Activated naive CD8-positive, alpha-beta T cell treated with anti-CD3 and anti-CD28 coated beads, Interleukin-2, amount 50 U/mL, for 24 hours (primary cell): Measurements from ENCODE around the gene SEMA6D.

Source experiments
- ATAC-seq: fragments of 150-1000 bp; cut with Tn5 transposase; one replicate; pipeline ENCODE4 v1.10.0; 2021
- DNase-seq: peaks from one replicate; pipeline ENCODE4 v3.0.0; 2021
- H3K27ac Mint-ChIP-seq: one replicate; pipeline ENCODE4 v1.8.0; 2021; ENCODE audit warnings: mild to moderate bottlenecking, mixed read lengths
- H3K27me3 Mint-ChIP-seq: one replicate; pipeline ENCODE4 v1.8.0; 2021; ENCODE audit warnings: mixed read lengths
- H3K36me3 Mint-ChIP-seq: one replicate; pipeline ENCODE4 v1.8.0; 2021; ENCODE audit warnings: low read depth, mixed read lengths
- H3K4me1 Mint-ChIP-seq: one replicate; pipeline ENCODE4 v1.8.0; 2021; ENCODE audit warnings: mixed read lengths
- H3K4me3 Mint-ChIP-seq: one replicate; pipeline ENCODE4 v1.8.0; 2021; ENCODE audit warnings: mild to moderate bottlenecking, moderate library complexity, mixed read lengths
- H3K9me3 Mint-ChIP-seq: one replicate; pipeline ENCODE4 v1.8.0; 2021; ENCODE audit warnings: mixed read lengths

The SEMA6D gene

GRCh38 chr15:47707391-47707790 lies 9.9 kb upstream of the SEMA6D start:
- Mint-ChIP-seq H3K4me3 (no peak overlapping the region), H3K9me3 (no peaks in the 10 kb centered on the region), H3K27ac (no peak overlapping the region), H3K27me3 (peaks cover 2% of the 10 kb centered on the region), H3K4me1 (no peaks in the 10 kb centered on the region), H3K36me3 (no peaks in the 10 kb centered on the region)
- ATAC-seq (no peak), DNase-seq (no peak)

- Mint-ChIP-seq H3K27me3 (peaks cover 2% of the 10 kb centered on the region), H3K36me3 (no peaks in the 10 kb centered on the region), H3K27ac (no peak overlapping the region)
These were observed 8.9 kb upstream of the SEMA6D start for GRCh38 chr15:47708161-47708980.

GRCh38 chr15:47711655-47712054 lies 5.7 kb upstream of the SEMA6D start:
- Mint-ChIP-seq H3K27ac (no peak overlapping the region), H3K36me3 (no peaks in the 10 kb centered on the region), H3K27me3 (peaks cover 15% of the 10 kb centered on the region), H3K4me1 (no peaks in the 10 kb centered on the region), H3K9me3 (no peaks in the 10 kb centered on the region), H3K4me3 (no peak overlapping the region)
- no peak for ATAC-seq
- no peak for DNase-seq

More at GRCh38 chr15:47708161-47708980, 8.9 kb upstream of the SEMA6D start:
- H3K4me3 Mint-ChIP-seq = no peak overlapping the region
- no peaks in the 10 kb centered on the region for H3K9me3 Mint-ChIP-seq
- no peak for DNase-seq
- H3K4me1 Mint-ChIP-seq = no peaks in the 10 kb centered on the region
- ATAC-seq = no peak

- Mint-ChIP-seq H3K4me3 (no peak overlapping the region), H3K9me3 (no peaks in the 10 kb centered on the region), H3K27me3 (peaks cover 43% of the 10 kb centered on the region), H3K27ac (no peak overlapping the region), H3K4me1 (peaks cover 9% of the 10 kb centered on the region), H3K36me3 (no peaks in the 10 kb centered on the region)
- ATAC-seq (no peak), DNase-seq (no peak)
These were observed 1.9 kb upstream of the SEMA6D start for GRCh38 chr15:47715402-47715801.

GRCh38 chr15:47715856-47716445 lies 1.4 kb upstream of the SEMA6D start:
- peaks cover 9% of the 10 kb centered on the region for H3K4me1 Mint-ChIP-seq
- no peaks in the 10 kb centered on the region for H3K9me3 Mint-ChIP-seq
- DNase-seq (no peak), ATAC-seq (no peak)
- no peaks in the 10 kb centered on the region for H3K36me3 Mint-ChIP-seq
- H3K27me3 Mint-ChIP-seq = peaks cover 44% of the 10 kb centered on the region
- H3K27ac Mint-ChIP-seq = no peak overlapping the region
- no peak overlapping the region for H3K4me3 Mint-ChIP-seq

GRCh38 chr15:47716516-47716915 lies 789 bp upstream of the SEMA6D start:
- Mint-ChIP-seq H3K27ac (no peak overlapping the region), H3K27me3 (peaks cover 46% of the 10 kb centered on the region), H3K9me3 (no peaks in the 10 kb centered on the region), H3K4me1 (peaks cover 9% of the 10 kb centered on the region), H3K4me3 (no peak overlapping the region), H3K36me3 (no peaks in the 10 kb centered on the region)
- no peak for ATAC-seq
- no peak for DNase-seq

GRCh38 chr15:47718497-47719437 lies 1.5 kb downstream of the SEMA6D start:
- Mint-ChIP-seq H3K4me3 (no peak overlapping the region), H3K9me3 (no peaks in the 10 kb centered on the region), H3K27ac (no peak overlapping the region), H3K4me1 (peaks cover 9% of the 10 kb centered on the region), H3K36me3 (no peaks in the 10 kb centered on the region), H3K27me3 (peaks cover 52% of the 10 kb centered on the region)
- ATAC-seq (no peak), DNase-seq (no peak)

GRCh38 chr15:47719730-47720129 lies 2.4 kb downstream of the SEMA6D start:
- ATAC-seq (no peak), DNase-seq (no peak)
- Mint-ChIP-seq H3K27me3 (peaks cover 51% of the 10 kb centered on the region), H3K4me3 (no peak overlapping the region), H3K4me1 (peaks cover 9% of the 10 kb centered on the region), H3K9me3 (no peaks in the 10 kb centered on the region), H3K27ac (no peak overlapping the region), H3K36me3 (no peaks in the 10 kb centered on the region)

- Mint-ChIP-seq H3K27me3 (peaks cover 49% of the 10 kb centered on the region), H3K4me1 (peaks cover 9% of the 10 kb centered on the region), H3K9me3 (no peaks in the 10 kb centered on the region), H3K36me3 (no peaks in the 10 kb centered on the region), H3K27ac (no peak overlapping the region), H3K4me3 (no peak overlapping the region)
- DNase-seq = no peak
- ATAC-seq = no peak
These were observed 3.2 kb downstream of the SEMA6D start for GRCh38 chr15:47720555-47720954.

GRCh38 chr15:47721676-47722075 lies 4.4 kb downstream of the SEMA6D start:
- Mint-ChIP-seq H3K27me3 (peaks cover 42% of the 10 kb centered on the region), H3K4me3 (no peak overlapping the region), H3K9me3 (no peaks in the 10 kb centered on the region)

GRCh38 chr15:47724346-47724745 lies 7.0 kb downstream of the SEMA6D start:
- ATAC-seq (no peak), DNase-seq (no peak)
- Mint-ChIP-seq H3K4me3 (no peak overlapping the region), H3K27me3 (peaks cover 23% of the 10 kb centered on the region), H3K27ac (no peak overlapping the region), H3K4me1 (no peaks in the 10 kb centered on the region), H3K9me3 (no peaks in the 10 kb centered on the region), H3K36me3 (no peaks in the 10 kb centered on the region)

More at GRCh38 chr15:47721676-47722075, 4.4 kb downstream of the SEMA6D start:
- Mint-ChIP-seq H3K36me3 (no peaks in the 10 kb centered on the region), H3K27ac (no peak overlapping the region), H3K4me1 (peaks cover 9% of the 10 kb centered on the region)
- DNase-seq (no peak), ATAC-seq (no peak)

GRCh38 chr15:47725051-47725450 lies 7.7 kb downstream of the SEMA6D start:
- peaks cover 17% of the 10 kb centered on the region for H3K27me3 Mint-ChIP-seq
- DNase-seq (no peak), ATAC-seq (no peak)
- H3K27ac Mint-ChIP-seq = no peak overlapping the region
- no peaks in the 10 kb centered on the region for H3K4me1 Mint-ChIP-seq
- H3K4me3 Mint-ChIP-seq = no peak overlapping the region
- H3K9me3 Mint-ChIP-seq = no peaks in the 10 kb centered on the region
- H3K36me3 Mint-ChIP-seq = no peaks in the 10 kb centered on the region

- Mint-ChIP-seq H3K27ac (no peak overlapping the region), H3K36me3 (no peaks in the 10 kb centered on the region), H3K4me3 (no peak overlapping the region), H3K27me3 (peaks cover 14% of the 10 kb centered on the region), H3K9me3 (no peaks in the 10 kb centered on the region), H3K4me1 (no peaks in the 10 kb centered on the region)
- ATAC-seq (no peak), DNase-seq (no peak)
These were observed 8.6 kb downstream of the SEMA6D start for GRCh38 chr15:47725906-47726305.

GRCh38 chr15:47726399-47726823 lies 9.1 kb downstream of the SEMA6D start:
- no peak overlapping the region for H3K27ac Mint-ChIP-seq
- peaks cover 11% of the 10 kb centered on the region for H3K27me3 Mint-ChIP-seq
- DNase-seq (no peak), ATAC-seq (no peak)
- H3K4me1 Mint-ChIP-seq = no peaks in the 10 kb centered on the region
- no peaks in the 10 kb centered on the region for H3K9me3 Mint-ChIP-seq
- H3K36me3 Mint-ChIP-seq = no peaks in the 10 kb centered on the region
- H3K4me3 Mint-ChIP-seq = no peak overlapping the region
